GM13977 (cell line): ENCODE data around the gene GSE1.

Experiments
- DNase-seq: peaks from one replicate; pipeline ENCODE4 v3.0.0; 2012; ENCODE audit warnings: low spot score
- in situ Hi-C: fragments of 300-500 bp; cut with MboI; formaldehyde crosslinking; loops from one replicate; pipeline ENCODE4 v1.12.0; 2022; ENCODE audit warnings: low sequenced_read_pairs, low pct_unique_long_range_greater_than_20kb, mixed read lengths, inconsistent platforms; ENCODE audit not compliant: unreplicated experiment
- TF ChIP-seq, protein P1 (sequence below): IDR thresholded peaks from 2 replicates; pipeline ENCODE4 v1.5.1; 2012; ENCODE audit warnings: mild to moderate bottlenecking, control low read depth; ENCODE audit not compliant: insufficient read depth; ENCODE audit errors: extremely low read depth, missing control alignments

Gene GSE1

DNA sequence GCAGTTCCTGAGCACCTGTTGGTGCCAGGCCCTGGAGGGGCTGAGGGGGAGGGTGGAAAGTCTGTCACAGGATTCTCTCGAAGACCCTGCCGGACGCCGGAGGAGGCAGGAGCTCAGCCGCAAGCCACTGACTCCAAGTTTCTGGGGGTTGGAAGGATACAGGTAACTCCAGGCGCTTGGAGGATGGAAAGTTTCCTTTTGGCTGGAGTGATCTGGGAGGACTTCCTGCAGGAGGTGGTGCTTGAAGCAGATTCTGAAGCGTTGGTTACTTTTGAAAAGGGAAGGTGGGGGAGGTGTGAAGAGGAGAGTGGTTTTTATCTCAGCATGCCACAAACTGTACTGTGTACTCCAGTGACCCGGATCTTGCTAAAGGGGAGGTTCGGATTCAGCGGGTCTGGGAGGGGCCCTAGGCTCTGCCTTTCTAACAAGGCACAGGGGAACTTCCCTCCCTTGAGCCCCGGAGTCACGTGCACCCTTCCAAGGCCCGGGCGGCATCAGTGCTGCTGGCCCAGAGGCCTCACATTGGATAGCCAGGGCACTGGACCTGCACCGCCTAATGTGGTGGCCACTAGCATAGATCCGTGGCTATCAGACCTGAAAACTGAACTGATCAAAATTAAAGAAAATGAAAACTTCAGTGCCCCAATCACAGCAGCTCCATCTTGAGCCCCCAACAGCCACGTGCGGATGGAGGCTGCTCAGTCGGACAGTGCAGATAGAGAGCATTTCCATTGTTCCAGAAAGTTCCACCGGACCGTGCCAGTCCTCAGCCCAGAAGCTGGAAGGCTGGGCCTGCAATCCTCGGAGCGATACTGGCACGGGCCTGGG, 42.2 kb upstream of the GSE1 start:
- peak; percentile 91 for DNase-seq
- TF ChIP-seq, protein P1, sequence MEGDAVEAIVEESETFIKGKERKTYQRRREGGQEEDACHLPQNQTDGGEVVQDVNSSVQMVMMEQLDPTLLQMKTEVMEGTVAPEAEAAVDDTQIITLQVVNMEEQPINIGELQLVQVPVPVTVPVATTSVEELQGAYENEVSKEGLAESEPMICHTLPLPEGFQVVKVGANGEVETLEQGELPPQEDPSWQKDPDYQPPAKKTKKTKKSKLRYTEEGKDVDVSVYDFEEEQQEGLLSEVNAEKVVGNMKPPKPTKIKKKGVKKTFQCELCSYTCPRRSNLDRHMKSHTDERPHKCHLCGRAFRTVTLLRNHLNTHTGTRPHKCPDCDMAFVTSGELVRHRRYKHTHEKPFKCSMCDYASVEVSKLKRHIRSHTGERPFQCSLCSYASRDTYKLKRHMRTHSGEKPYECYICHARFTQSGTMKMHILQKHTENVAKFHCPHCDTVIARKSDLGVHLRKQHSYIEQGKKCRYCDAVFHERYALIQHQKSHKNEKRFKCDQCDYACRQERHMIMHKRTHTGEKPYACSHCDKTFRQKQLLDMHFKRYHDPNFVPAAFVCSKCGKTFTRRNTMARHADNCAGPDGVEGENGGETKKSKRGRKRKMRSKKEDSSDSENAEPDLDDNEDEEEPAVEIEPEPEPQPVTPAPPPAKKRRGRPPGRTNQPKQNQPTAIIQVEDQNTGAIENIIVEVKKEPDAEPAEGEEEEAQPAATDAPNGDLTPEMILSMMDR, result no peak
- in situ Hi-C loops, result no loop called here

DNA sequence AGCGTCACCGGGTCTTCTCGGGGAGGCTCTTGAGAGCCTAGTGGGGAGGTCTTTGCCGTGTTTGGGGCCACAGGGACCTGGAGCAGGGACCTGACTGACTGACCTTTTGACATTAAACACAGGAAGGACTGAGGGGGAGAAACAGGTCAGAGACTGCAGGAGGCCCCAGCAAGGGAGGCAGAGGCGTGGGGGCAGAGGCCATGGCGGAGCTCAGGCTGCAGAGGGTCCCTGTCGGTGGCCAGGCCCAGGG, 41.6 kb upstream of the GSE1 start:
- TF ChIP-seq, protein P1, result no peak
- in situ Hi-C loops, result no loop called here
- no peak for DNase-seq

DNA sequence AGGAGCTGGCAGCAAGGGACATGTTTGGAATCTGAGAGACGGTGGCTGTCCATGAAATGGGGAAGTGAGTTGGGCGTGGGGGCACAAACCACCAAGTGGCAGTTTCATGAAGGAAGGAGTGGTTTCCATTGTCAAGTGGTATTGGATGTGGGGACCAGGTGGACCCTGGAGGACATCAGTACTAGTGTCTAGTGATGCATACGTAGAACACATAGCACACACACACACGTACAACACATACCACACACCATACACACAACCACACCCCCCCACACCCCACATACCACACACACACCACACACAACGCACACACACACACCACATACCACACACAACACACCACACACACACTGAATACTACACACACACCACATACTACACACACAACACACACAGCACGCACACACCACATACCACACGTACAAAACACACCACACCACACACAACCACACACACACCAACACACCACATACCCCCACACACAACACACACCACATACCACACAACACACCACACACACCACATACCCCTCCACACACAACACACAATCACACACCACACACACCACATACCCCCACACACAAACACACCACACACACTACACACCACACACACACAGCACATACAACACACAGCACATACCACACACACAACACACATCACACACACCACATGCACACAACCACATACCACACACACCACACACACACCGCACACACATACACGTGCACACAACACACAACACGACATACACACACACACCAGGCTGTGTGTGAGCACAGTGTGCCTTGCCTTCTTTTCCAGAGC, 41.1 kb upstream of the GSE1 start:
- TF ChIP-seq, protein P1, result no peak
- in situ Hi-C loops, result no loop called here
- DNase-seq, result peak; percentile 66

DNA sequence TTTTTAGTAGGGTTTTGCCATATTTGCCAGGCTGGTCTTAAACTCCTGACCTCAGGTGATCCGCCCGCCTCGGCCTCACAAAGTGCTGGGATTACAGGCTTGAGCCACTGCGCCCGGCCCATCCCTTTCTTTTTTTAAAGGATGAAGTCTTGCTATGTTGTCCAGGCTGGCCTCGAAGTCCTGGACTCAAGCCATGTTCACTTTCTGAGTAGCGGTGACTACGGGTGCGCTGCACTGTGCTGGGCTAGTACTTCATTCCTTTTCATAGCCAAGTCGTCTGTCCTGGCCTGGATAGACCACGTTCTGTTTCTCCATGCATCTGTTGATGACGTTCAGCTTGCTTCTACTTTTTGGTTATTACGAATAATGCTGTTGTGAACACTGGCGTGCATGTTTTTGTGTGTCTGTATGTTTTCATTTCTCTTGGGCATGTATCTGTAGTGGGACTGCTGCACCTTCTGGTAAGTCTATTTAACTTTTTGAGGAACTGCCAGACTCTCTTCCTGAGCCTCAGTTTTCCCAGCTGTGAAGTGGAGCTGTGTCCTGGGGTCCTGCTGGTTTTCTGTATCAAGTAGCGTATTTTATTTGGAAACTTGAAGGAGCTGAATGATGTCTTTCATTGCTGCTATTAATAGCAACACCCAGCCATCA, 40.0 kb upstream of the GSE1 start:
- TF ChIP-seq, protein P1, result no peak
- DNase-seq, result no peak
- in situ Hi-C loops, result no loop called here

DNA sequence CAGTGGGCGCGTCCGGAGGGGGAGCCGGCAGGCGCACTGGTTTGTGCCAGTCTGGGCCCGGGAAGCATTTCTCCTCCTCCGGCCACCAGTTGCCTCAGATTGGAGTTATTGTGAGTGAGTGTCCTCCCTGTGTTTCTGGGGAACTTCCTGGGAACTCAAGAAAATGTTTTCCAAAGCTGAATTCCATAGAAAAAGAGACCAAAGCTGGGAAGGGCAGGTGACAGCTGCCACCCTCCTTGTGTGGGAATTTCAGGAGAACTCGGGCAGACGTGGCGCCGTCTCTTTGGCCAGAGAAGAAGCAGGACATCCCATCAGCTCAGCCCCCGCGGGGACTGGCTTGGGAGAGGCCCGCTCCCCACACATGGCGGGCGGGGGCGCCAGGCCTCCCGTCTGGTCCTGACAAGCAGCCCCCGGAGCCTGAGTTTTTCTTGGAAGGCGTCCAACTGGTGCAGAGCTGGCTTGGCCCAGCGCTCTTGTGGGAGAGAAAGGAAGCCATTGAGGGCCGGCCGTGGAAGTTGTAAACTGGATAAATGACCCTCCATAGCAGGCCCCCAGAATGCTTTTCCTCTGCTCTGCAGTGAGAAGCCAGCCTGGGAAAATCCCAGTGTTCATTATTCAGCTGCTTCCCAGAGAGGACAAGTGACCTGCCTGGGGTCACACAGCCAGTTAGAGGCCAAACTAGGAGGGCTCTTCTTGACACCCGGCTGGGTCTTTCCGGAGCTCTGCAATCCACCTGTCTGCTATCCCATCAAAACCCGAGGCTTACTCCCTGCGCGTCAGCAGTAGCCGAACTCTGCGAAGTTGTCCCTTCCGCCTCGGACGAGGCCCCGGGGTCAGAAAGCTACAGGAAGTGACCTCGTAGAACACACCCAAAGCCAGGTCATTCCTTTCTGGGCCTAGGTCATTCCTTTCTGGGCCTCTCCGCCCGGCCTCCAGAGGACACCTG, 39.2 kb upstream of the GSE1 start:
- in situ Hi-C loops, result no loop called here
- TF ChIP-seq, protein P1, result no peak
- no peak for DNase-seq
